Loucy (cell line): ENCODE measurements around the gene MRPL12.

ENCODE experiments used
- CTCF ChIP-seq: fragments of 200-600 bp; sonication (generic); conservative IDR thresholded peaks from 2 replicates; pipeline ENCODE4 v1.5.1; 2014; ENCODE audit warnings: mild to moderate bottlenecking, antibody characterized with exemption, low read length
- EZH2phosphoT487 ChIP-seq: fragments of 200-600 bp; IDR thresholded peaks from 2 replicates; pipeline ENCODE4 v1.6.1; 2018; ENCODE audit warnings: antibody characterized with exemption, mild to moderate bottlenecking, moderate library complexity, borderline replicate concordance

GRCh38 chr17:81688616-81689015 is 14.6 kb upstream of the MRPL12 start:
- TF ChIP-seq EZH2phosphoT487 (no peak), CTCF (no peak)
